T-helper 1 cell treated with Interleukin-12 subunit alpha and Interleukin-12 subunit beta and Interleukin-4 antibody, amounts not matched to agents 30 μg/mL and 1 μg/mL, for 36 hours (primary cell): ENCODE results near the gene ZNF26.
"Not testable (repeated sequence)": the region's sequence is repeated elsewhere in the genome, so short reads cannot be mapped to it uniquely, and the experiment has no call there.

Experiments
- H3K27ac Mint-ChIP-seq: one replicate; pipeline ENCODE4 v1.8.0; 2021; ENCODE audit warnings: mild to moderate bottlenecking, mixed read lengths
- H3K27me3 Mint-ChIP-seq: one replicate; pipeline ENCODE4 v1.8.0; 2021; ENCODE audit warnings: low read depth, mixed read lengths
- H3K36me3 Mint-ChIP-seq: one replicate; pipeline ENCODE4 v1.8.0; 2021; ENCODE audit warnings: low read depth, mixed read lengths
- H3K4me1 Mint-ChIP-seq: one replicate; pipeline ENCODE4 v1.8.0; 2021; ENCODE audit warnings: low read depth, mixed read lengths
- H3K4me3 Mint-ChIP-seq: one replicate; pipeline ENCODE4 v1.8.0; 2021; ENCODE audit warnings: mild to moderate bottlenecking, moderate library complexity, mixed read lengths
- H3K9me3 Mint-ChIP-seq: one replicate; pipeline ENCODE4 v1.8.0; 2021; ENCODE audit warnings: mixed read lengths

ZNF26 gene

DNA sequence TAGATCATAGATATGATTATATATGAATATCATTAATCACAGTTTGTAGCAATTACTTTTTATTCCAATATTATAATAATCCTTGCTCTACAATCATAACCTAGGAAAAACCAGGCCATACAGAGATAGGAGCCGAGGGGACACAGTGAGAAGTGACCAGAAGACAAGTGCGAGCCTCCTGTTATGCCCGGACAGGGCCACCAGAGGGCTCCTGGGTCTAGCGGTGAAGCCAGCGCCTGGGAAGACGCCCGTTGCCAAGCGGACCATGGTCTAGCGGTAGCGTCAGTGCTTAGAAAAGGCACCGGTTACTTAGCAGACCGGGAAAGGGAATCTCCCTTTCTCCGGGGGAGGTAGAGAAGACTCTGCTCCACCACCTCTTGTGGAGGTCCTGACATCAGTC is 9.3 kb upstream of the ZNF26 start:
- H3K9me3 Mint-ChIP-seq = peaks cover 73% of the 10 kb centered on the region
- H3K27me3 Mint-ChIP-seq, H3K36me3 Mint-ChIP-seq, H3K4me3 Mint-ChIP-seq, H3K4me1 Mint-ChIP-seq, H3K27ac Mint-ChIP-seq: not testable (repeated sequence)

GRCh38 chr12:132986885-132987225 is 688 bp downstream of the ZNF26 start:
- peaks cover 57% of the 10 kb centered on the region for H3K36me3 Mint-ChIP-seq
- H3K4me1 Mint-ChIP-seq = peaks cover 18% of the 10 kb centered on the region
- H3K27me3 Mint-ChIP-seq = no peaks in the 10 kb centered on the region
- peak overlapping the region; percentile 92 for H3K4me3 Mint-ChIP-seq
- H3K9me3 Mint-ChIP-seq = peaks cover 60% of the 10 kb centered on the region
- H3K27ac Mint-ChIP-seq = peak overlapping the region; percentile 86

GRCh38 chr12:132998741-132999140 is 12.6 kb downstream of the ZNF26 start:
- Mint-ChIP-seq H3K9me3 (peaks cover 72% of the 10 kb centered on the region), H3K4me1 (peaks cover 4% of the 10 kb centered on the region), H3K27ac (no peak overlapping the region), H3K36me3 (peaks cover 59% of the 10 kb centered on the region), H3K4me3 (no peak overlapping the region), H3K27me3 (no peaks in the 10 kb centered on the region)

- H3K4me3 Mint-ChIP-seq = no peak overlapping the region
- peaks cover under 1% of the 10 kb centered on the region for H3K4me1 Mint-ChIP-seq
- H3K27me3 Mint-ChIP-seq = no peaks in the 10 kb centered on the region
- peaks cover 67% of the 10 kb centered on the region for H3K9me3 Mint-ChIP-seq
- peaks cover 83% of the 10 kb centered on the region for H3K36me3 Mint-ChIP-seq
- no peak overlapping the region for H3K27ac Mint-ChIP-seq
These were observed 24.6 kb downstream of the ZNF26 start for GRCh38 chr12:133010657-133011297.

- H3K4me3 Mint-ChIP-seq = no peak overlapping the region
- H3K4me1 Mint-ChIP-seq = no peaks in the 10 kb centered on the region
- peaks cover 71% of the 10 kb centered on the region for H3K9me3 Mint-ChIP-seq
- H3K27ac Mint-ChIP-seq = no peak overlapping the region
- H3K36me3 Mint-ChIP-seq = peaks cover 19% of the 10 kb centered on the region
- no peaks in the 10 kb centered on the region for H3K27me3 Mint-ChIP-seq
These were observed 37.4 kb downstream of the ZNF26 start for GRCh38 chr12:133023566-133023965.

GRCh38 chr12:133026996-133027395 is 40.8 kb downstream of the ZNF26 start:
- Mint-ChIP-seq H3K9me3 (peaks cover 62% of the 10 kb centered on the region), H3K4me3 (no peak overlapping the region), H3K4me1 (no peaks in the 10 kb centered on the region), H3K27ac (no peak overlapping the region), H3K27me3 (no peaks in the 10 kb centered on the region), H3K36me3 (peaks cover 5% of the 10 kb centered on the region)

GRCh38 chr12:133037207-133038005 is 51.2 kb downstream of the ZNF26 start, which contains the start of gene ZNF84:
ZNF84 (plus strand) TSS chr12:133037509; CDS start chr12:133041468, 3,959 bp downstream.
- no peaks in the 10 kb centered on the region for H3K27me3 Mint-ChIP-seq
- peaks cover 6% of the 10 kb centered on the region for H3K4me1 Mint-ChIP-seq
- peaks cover 69% of the 10 kb centered on the region for H3K9me3 Mint-ChIP-seq
- peak within 1 kb of the TSS; percentile 96 for H3K27ac Mint-ChIP-seq
- H3K36me3 Mint-ChIP-seq = peaks cover 42% of the 10 kb centered on the region
- peak within 1 kb of the TSS; percentile 90 for H3K4me3 Mint-ChIP-seq

DNA sequence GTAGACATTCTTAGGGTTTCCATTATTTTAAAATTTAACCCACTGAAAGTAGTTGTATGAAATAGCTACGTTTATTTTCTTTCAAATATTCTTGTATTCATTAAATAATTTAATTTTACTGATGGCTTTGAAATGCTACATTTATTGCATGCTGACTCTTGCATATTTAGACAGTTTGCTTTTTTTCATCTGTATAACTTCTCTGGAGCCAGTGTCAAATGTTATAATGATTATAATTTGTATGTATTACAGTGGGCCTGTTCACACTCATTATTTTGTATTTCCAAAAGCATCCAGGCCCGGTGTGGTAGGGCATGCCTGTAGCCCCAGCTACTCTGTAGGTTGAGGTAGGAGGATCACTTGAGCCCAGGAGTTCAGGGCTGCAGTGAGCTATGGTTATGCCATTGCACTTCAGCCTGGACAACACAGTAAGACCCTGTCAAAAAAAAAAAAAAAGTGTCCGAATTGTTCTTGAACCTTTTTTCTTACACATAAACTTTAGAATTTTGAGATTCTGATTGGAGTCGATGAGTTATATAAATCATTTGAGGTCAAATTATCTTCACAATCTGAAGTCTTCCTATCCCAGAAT is 52.0 kb downstream of the ZNF26 start:
- Mint-ChIP-seq H3K9me3 (peaks cover 76% of the 10 kb centered on the region), H3K36me3 (peaks cover 50% of the 10 kb centered on the region), H3K27ac (peak overlapping the region; percentile 96), H3K4me3 (peak overlapping the region; percentile 90), H3K4me1 (peaks cover 6% of the 10 kb centered on the region), H3K27me3 (no peaks in the 10 kb centered on the region)

GRCh38 chr12:133046698-133047097 is 60.5 kb downstream of the ZNF26 start:
- Mint-ChIP-seq H3K4me1 (no peaks in the 10 kb centered on the region), H3K27me3 (no peaks in the 10 kb centered on the region), H3K27ac (no peak overlapping the region), H3K9me3 (peaks cover 79% of the 10 kb centered on the region), H3K4me3 (no peak overlapping the region), H3K36me3 (peaks cover 89% of the 10 kb centered on the region)

DNA sequence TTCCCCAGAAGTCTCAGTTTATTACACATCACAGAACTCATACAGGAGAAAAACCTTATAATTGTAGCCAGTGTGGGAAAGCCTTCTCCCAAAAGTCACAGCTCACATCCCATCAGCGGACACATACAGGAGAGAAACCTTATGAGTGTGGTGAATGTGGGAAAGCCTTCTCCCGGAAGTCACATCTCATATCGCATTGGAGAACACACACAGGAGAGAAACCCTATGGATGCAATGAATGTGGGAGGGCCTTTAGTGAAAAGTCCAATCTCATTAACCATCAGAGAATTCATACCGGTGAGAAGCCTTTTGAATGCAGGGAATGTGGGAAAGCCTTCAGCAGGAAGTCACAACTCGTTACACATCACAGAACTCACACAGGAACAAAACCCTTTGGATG is 71.3 kb downstream of the ZNF26 start:
- Mint-ChIP-seq H3K27ac (peak overlapping the region; percentile 49), H3K27me3 (no peaks in the 10 kb centered on the region), H3K36me3 (peaks cover 43% of the 10 kb centered on the region), H3K9me3 (peaks cover 63% of the 10 kb centered on the region), H3K4me3 (no peak overlapping the region), H3K4me1 (no peaks in the 10 kb centered on the region)

DNA sequence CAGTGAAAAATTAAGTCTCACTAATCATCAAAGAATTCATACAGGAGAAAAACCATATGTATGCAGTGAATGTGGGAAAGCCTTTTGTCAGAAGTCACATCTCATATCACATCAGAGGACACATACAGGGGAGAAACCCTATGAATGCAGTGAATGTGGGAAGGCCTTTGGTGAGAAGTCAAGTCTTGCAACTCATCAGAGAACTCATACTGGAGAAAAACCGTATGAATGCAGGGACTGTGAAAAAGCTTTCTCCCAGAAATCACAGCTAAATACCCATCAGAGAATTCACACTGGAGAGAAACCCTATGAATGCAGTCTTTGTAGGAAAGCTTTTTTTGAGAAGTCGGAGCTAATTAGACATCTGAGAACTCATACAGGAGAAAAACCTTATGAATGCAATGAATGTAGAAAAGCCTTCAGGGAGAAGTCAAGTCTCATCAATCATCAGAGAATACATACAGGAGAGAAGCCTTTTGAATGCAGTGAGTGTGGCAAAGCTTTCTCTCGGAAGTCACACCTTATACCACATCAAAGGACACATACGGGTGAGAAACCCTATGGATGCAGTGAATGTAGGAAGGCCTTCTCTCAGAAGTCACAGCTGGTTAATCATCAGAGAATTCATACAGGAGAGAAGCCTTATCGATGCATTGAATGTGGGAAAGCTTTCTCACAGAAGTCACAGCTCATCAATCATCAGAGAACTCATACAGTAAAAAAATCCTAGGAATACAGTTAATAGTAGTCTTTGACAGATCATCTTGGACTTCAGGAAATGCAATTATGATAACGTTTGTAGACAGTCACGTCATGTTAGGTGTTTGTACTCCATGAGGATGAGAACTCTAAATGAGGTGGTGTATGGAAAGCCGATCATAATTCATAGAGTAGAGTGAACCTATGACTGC is 72.3 kb downstream of the ZNF26 start:
- H3K27me3 Mint-ChIP-seq = no peaks in the 10 kb centered on the region
- no peak overlapping the region for H3K4me3 Mint-ChIP-seq
- H3K36me3 Mint-ChIP-seq = peaks cover 36% of the 10 kb centered on the region
- no peaks in the 10 kb centered on the region for H3K4me1 Mint-ChIP-seq
- H3K27ac Mint-ChIP-seq = no peak overlapping the region
- H3K9me3 Mint-ChIP-seq = peaks cover 63% of the 10 kb centered on the region

- Mint-ChIP-seq H3K27me3 (no peaks in the 10 kb centered on the region), H3K4me1 (no peaks in the 10 kb centered on the region), H3K36me3 (peaks cover 24% of the 10 kb centered on the region), H3K9me3 (peaks cover 77% of the 10 kb centered on the region), H3K4me3 (no peak overlapping the region), H3K27ac (no peak overlapping the region)
These were observed 75.8 kb downstream of the ZNF26 start for GRCh38 chr12:133061954-133062353.

DNA sequence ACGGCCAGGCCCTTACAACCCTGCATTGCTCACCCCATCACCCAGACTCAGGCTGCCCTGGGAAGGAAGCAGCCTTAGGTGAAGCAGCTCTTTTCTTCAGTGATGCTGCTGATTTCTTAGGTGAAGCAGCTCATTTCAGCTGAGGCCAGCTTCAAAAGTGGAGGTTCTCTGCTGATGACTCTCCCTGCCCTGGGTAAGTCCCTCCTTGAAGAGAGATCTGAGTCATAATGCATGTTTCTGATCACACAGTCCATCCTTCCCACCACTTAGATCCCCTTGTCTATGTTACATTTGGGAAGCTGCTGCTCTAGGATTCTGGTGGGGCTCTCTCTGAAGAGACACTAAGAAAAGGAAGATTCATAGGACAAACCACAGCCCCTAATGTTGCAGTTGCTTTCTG is 77.4 kb downstream of the ZNF26 start:
- no peak overlapping the region for H3K27ac Mint-ChIP-seq
- H3K9me3 Mint-ChIP-seq = peaks cover 71% of the 10 kb centered on the region
- H3K36me3 Mint-ChIP-seq = peaks cover 8% of the 10 kb centered on the region
- no peaks in the 10 kb centered on the region for H3K27me3 Mint-ChIP-seq
- H3K4me1 Mint-ChIP-seq = no peaks in the 10 kb centered on the region
- H3K4me3 Mint-ChIP-seq = no peak overlapping the region

DNA sequence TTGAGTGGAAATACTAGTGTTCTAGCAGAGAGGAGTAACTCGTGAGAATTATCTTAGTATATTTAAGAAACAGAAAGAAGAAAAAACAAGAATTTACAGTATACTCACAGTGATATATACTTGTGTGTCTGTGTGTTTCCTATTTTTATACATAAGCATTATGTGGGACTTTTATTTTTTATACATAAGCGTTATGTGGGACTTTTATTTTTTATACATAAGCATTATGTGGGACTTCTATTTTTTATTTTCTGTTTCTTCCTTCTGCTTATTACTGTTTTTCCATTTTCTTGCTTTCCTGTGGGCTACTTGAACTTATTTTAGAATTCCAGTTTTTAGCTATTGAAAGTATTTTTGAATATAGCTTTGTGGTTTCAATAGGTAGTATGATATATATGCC is 87.7 kb downstream of the ZNF26 start:
- Mint-ChIP-seq H3K36me3 (peaks cover 2% of the 10 kb centered on the region), H3K27ac (no peak overlapping the region), H3K9me3 (peaks cover 48% of the 10 kb centered on the region), H3K4me3 (no peak overlapping the region), H3K27me3 (no peaks in the 10 kb centered on the region), H3K4me1 (no peaks in the 10 kb centered on the region)
